AG20443 (cell line): ENCODE data around the gene TMEM132E.

Experiments
- DNase-seq: peaks from one replicate; pipeline ENCODE4 v3.0.0; 2012; ENCODE audit warnings: low spot score, mixed read lengths

TMEM132E gene

DNA sequence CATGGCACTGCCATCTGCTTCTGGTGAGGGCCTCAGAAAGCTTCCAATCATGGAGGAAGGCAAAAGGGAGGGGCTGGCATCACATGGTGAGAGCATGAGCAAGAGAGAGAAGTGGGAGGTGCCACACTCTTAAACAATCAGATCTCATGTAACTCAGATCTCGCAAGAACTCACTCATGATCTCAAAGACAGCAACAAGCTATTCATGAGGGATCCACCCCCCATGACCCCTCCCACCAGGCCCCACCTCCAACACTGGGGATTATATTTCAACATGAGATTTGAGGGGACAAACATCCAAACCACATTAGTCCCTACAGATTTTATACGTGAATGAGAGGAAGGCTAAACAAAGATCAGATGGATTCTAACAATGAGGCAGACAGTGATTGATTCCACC lies 8.9 kb upstream of the TMEM132E start:
- no peak for DNase-seq

- DNase-seq: no peak
These were observed 7.8 kb upstream of the TMEM132E start for GRCh38 chr17:34571428-34572130.

DNA sequence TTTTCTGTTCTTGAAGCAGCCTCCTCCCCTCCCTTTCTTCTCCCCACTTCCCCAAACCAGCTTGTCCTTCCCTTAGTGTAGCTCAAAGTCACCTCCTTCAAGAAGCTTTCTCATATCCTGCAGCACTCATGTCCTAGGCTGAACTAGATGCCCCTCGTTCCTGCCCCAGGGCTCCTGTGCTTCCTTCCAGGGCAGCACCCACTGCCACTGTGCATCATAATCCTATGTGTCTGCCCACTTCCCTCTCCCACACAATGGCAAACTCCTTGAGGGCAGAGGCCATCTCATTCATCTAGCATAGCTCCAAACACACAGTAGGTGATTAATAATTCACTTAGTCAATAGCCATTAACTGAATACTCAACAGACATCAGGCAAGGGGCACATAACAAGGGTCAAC lies 6.9 kb upstream of the TMEM132E start:
- no peak for DNase-seq

DNA sequence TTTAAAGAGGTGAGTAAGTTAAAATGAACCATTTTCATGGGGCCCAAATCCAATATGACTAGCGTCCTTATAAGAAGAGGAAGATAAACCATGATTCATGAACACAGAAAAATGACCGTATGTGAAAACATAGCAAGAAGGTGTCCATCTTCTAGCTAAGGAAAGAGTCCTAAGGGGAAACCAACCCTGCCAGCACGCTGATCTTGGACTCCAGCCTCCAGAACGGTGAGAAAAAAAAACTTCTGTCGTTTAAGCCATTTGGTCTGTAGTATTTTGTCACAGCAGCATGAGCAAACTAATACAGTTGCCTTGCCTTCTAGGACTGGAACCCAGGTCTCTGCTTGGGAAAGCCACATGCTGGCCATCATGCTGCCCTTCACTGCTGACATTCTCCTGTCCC lies 4.2 kb upstream of the TMEM132E start:
- DNase-seq: no peak

GRCh38 chr17:34578016-34578415 lies 1.4 kb upstream of the TMEM132E start:
- no peak for DNase-seq

DNA sequence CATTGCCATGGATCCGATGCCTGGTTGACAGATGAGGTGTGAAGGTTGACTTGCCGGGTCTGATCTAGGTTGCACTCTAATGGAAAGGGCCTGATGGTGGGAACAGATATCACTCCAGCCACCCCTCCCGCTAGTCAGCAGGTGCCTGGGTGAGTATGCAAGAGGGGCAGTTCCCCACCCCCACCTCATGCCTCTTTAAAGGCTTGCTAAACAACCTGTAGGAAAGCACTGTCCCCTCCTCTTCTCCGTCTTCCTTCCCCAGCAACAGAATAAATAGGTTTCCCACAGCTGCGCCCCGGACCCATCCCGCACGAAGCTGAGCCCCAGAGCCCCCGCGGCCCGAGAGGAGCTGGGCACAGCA lies 746 bp upstream of the TMEM132E start:
- DNase-seq: no peak

DNA sequence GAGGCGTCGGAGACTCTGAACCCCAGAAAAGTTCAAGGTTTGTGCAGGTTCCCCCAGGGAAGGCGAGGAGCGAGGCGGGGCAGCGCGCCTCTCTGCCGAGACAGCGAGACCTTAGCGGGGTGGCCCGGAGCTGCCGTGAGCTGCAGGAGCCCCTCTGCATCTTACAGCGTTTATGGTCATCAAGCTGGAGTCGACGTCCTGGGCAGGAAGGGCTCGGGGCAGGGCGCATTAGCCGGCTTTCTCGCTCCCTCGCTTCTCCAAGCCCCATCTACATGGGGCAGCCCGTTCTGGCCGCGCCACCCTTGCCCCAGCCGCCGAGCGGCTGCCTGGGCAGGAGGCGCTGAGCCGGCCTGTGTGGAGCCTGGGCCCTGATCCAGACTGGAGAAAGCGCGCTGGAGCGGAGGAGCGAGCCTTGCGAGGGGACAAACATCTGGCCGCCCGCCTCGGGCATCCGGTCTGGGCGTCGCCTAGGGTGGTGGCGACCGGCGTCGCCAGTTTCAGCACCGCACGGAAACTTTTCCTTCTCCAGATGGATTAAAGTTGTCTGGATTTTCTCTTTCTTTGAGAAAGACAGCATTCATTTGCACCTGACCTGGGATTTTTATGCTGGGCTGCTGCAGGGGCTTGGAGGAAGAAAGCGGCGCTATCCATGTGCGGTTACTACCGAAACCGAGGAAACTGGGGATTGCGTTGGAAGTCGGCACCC lies 750 bp downstream of the TMEM132E start:
- peak; percentile 77 for DNase-seq

GRCh38 chr17:34580685-34581445 lies 1.5 kb downstream of the TMEM132E start:
- no peak for DNase-seq

DNA sequence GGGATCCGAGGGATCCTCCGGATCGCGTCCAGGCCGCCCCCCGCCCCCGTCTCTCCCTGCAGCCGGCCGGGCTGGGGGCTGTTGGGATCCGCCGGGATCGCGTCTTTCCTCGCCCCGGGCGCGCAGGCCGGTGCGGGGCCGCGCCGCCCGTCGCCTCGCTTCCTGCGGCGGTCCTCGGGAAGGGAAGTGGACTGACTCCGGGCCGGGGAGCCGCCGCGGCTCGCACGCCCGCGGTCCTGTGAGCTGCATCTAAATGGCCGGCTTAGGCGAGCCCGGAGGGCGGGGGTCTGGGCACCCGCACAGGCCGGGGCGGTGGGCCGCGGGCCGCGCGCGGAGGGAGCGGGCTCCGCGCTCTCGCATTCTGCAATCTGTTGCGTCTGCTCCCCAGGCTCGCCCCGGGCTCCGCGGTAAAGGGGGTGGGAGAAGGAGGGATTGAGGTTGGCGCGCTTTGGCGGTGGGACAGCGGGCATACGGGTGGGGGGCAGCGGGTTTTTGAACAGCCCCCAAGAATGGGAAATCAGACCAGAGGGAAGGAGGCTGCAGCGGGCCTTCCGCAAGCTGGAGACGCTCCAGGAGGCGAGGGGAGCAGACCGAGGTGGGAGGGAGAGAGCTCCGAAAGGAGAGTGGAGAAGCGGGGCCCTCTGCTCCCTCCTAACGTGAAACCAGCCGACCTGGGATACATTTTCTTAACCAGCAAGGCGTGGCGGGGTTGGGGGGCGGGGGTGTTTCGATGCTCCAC lies 2.2 kb downstream of the TMEM132E start:
- DNase-seq: peak; percentile 50

GRCh38 chr17:34582185-34582900 lies 3.0 kb downstream of the TMEM132E start:
- DNase-seq: no peak

GRCh38 chr17:34582901-34583245 lies 3.5 kb downstream of the TMEM132E start:
- DNase-seq: no peak

DNA sequence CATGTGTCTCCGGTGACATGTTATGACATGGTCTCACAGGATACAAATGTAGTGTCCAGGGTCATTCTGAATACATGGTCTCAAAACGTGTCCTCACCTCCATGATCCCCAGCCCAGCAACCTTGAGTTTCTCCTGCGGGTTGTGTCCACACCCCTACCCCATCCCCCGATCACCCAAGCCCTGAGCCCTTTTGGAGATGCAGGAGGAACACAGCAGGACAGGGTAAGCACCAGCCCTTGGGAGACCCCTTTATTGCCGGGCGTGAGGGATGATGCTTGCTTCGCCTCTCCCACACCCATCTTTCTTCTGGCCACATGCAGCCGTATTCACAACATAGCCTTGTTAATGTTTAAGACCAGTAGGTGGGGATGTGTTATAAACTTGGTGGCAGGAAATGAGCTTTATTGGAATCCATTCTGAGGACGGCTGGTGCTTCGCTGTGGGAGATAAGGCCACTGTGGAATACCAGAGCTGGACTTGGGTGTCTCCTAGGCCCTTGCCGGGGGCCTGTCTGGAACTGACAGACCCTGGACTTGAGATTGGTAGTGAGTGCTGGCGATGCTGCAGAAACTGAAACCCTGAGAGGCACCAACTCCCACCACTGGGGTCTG lies 5.5 kb downstream of the TMEM132E start:
- peak; percentile 36 for DNase-seq

DNA sequence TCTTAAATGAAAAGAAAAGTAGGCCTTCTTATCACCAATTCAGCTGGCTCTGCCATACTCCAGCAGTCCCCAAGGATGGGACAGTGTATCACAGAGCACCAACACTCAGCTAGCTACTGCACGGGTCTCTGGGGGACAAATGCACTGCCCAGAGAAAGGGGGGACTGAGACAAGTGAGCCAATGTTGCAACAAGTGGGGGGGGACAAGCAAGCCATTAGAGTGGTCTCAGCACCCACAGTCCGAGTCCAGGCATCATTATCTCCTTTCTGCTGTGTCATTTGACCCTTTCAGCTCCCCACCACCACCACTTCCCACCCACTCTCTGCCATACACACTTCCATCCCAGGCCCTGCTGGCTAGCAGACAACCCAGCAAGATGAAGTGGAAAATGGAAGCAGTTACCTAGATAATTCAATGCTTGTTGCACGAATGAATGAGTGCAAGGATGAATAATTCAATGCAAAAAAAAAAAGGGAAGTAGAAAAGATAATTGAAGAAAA lies 7.0 kb downstream of the TMEM132E start:
- no peak for DNase-seq

DNA sequence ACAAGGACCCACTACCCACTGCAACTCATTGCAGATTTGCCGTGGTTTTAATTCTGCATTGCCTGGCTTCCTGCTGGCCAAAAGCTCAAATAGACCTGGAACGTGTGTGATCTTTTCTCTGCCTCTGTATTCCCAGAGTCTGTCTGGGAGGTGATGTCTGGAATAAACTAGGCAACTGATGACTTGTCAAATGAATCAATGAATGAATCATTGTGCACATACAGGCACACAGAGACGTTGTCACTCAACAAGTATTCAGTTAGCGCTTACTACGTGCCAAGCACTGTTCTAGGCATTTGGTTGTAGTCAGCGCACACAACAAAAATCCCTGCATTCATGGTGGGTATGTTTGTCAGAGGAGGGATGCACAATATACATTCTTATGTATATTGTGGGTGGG lies 8.9 kb downstream of the TMEM132E start:
- DNase-seq: no peak

GRCh38 chr17:34589120-34589965 lies 10.0 kb downstream of the TMEM132E start:
- DNase-seq: no peak

DNA sequence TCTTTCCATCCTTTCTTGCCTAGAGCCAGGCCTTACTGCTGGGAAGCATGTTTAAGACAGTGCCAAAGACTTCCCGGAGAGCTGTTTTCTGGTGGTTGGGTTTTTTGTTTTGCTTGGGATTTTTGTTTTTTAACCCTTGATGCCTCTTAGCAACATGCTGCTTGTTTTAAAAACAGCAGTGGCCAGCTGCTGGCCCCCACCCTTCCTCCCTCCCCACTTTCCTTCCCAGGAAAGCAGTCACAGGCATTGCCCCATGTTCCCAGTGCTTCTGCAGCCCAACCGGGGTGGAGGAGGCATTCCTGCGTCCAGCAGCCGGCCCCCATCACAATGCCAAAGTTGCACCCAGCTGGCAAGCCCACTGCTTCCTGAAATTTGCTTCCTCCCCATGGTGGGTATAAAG lies 12.6 kb downstream of the TMEM132E start:
- no peak for DNase-seq

DNA sequence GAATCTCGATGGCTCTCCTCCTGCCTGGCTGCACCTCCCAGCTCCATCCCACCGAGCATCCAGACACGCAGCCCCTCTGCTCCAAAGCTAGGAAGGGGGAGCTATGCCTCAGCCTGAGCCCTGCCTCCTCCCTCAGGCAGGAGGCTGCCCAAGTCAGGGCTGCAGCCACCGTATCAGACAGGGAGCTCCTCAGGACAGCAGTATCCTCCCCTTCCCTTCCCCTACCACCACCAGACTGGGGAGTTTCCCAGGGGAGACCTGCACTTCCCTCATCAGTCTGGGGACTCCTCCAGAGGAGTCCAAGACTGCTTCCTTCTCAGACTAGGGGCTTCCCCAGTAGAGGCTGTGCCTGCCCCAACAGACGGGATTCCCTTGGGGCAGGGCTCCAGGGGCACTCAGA lies 17.5 kb downstream of the TMEM132E start:
- no peak for DNase-seq

GRCh38 chr17:34598161-34598776 lies 18.9 kb downstream of the TMEM132E start:
- DNase-seq: no peak

DNA sequence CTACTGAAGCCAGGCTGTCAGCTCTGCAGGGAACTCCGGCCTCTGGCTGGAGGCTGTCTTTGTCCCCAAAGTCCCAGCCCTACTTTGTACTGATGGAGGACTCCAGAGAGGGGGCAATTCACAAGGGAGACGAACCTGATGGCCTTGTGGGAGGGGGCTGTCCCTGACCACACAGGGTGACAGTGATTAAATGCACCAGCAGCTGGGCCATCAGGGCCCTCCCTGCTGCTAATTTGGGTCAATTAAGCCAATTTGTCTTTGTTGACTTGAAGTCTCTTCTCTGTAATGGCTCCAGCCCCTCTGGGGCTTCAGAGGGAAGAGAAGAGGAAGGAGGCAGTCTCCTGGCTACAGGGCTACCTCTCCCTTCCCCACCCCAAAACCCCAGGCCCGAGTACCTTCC lies 22.0 kb downstream of the TMEM132E start:
- no peak for DNase-seq

GRCh38 chr17:34603974-34604373 lies 24.6 kb downstream of the TMEM132E start:
- DNase-seq: no peak
